ENCODE data around the gene NWD2. TPM values are rescaled to one million over a fixed set of nuclear protein-coding genes. Genes with fewer than 3 reads are reported as not detected.
"Not testable (repeated sequence)": the region's sequence is repeated elsewhere in the genome, so short reads cannot be mapped to it uniquely, and the experiment has no call there.

The NWD2 gene
- polyA plus RNA-seq, 1 donor (not counting 4 experiments of a cell fraction or from before 2014, with no cell fraction given) = 0.10 TPM

GRCh38 chr4:37489697-37490096, 245.2 kb downstream of the NWD2 start:
- Histone ChIP-seq H3K9me1 (ENCODE audit: control insufficient read depth, extremely low read depth, insufficient read depth, low read length) (no peaks in the 10 kb centered on the region), H3K4me2 (ENCODE audit: control insufficient read depth, extremely low read depth, insufficient read depth, low read depth, low read length) (no peak overlapping the region), H3K9me3 (ENCODE audit: control insufficient read depth, low read depth, low read length) (no peaks in the 10 kb centered on the region), H3K79me2 (ENCODE audit: control insufficient read depth, insufficient read depth, low read length) (no peaks in the 10 kb centered on the region), H3K4me1 (ENCODE audit: control insufficient read depth, extremely low read depth, insufficient read depth, low read length) (no peaks in the 10 kb centered on the region), H3K36me3 (ENCODE audit: control insufficient read depth in 2 of 2, extremely low read depth in 1 of 2, insufficient read depth in 2 of 2, low read length in 2 of 2) (no peaks in the 10 kb centered on the region), H3K9ac (ENCODE audit: control insufficient read depth, extremely low read depth, insufficient read depth, low read length) (no peak overlapping the region), H3K4me3 (ENCODE audit: control insufficient read depth in 2 of 3, extremely low read depth in 1 of 3, insufficient read depth in 2 of 3, low read depth in 1 of 3, low read length in 3 of 3) (no peak overlapping the region), H3K27ac (ENCODE audit: control insufficient read depth, insufficient read depth, low read length) (no peak overlapping the region), H2AFZ (ENCODE audit: control insufficient read depth, low read length) (no peak overlapping the region), H4K20me1 (ENCODE audit: control insufficient read depth, extremely low read depth, insufficient read depth, low read length) (no peaks in the 10 kb centered on the region), H3K27me3 (ENCODE audit: control insufficient read depth, extremely low read depth, insufficient read depth, low read length) (no peaks in the 10 kb centered on the region)
- dilution Hi-C loops (cut with MboI; ENCODE audit: extremely low pct_ligation_motif_present, low sequenced_read_pairs) = no loop called here
- FAIRE-seq = no peak
- TF ChIP-seq CTCF (optimal IDR thresholded peaks at IDR 0.05 in 1 of 3, IDR thresholded peaks at IDR 0.05 in 1 of 3, conservative IDR thresholded peaks at IDR 0.05 in 1 of 3; ENCODE audit: extremely low read depth in 1 of 3, insufficient read depth in 2 of 3, low read length in 3 of 3) (no peak), EZH2 (IDR thresholded peaks at IDR 0.05; ENCODE audit: low read length) (no peak)
- no peak for DNase-seq (ENCODE audit: low read depth, low spot score)

GRCh38 chr4:37490391-37491347, 246.1 kb downstream of the NWD2 start:
- no peak overlapping the region for H3K4me3 ChIP-seq (ENCODE audit: control insufficient read depth in 2 of 3, extremely low read depth in 1 of 3, insufficient read depth in 2 of 3, low read depth in 1 of 3, low read length in 3 of 3)
- no peak overlapping the region for H3K9ac ChIP-seq (ENCODE audit: control insufficient read depth, extremely low read depth, insufficient read depth, low read length)
- H3K4me1 ChIP-seq (ENCODE audit: control insufficient read depth, extremely low read depth, insufficient read depth, low read length) = no peaks in the 10 kb centered on the region
- TF ChIP-seq CTCF (optimal IDR thresholded peaks at IDR 0.05 in 1 of 3, IDR thresholded peaks at IDR 0.05 in 1 of 3, conservative IDR thresholded peaks at IDR 0.05 in 1 of 3; ENCODE audit: extremely low read depth in 1 of 3, insufficient read depth in 2 of 3, low read length in 3 of 3) = no peak
- no peak overlapping the region for H3K4me2 ChIP-seq (ENCODE audit: control insufficient read depth, extremely low read depth, insufficient read depth, low read depth, low read length)
- H3K9me3 ChIP-seq (ENCODE audit: control insufficient read depth, low read depth, low read length) = no peaks in the 10 kb centered on the region
- no peaks in the 10 kb centered on the region for H3K9me1 ChIP-seq (ENCODE audit: control insufficient read depth, extremely low read depth, insufficient read depth, low read length)
- FAIRE-seq = no peak
- no peaks in the 10 kb centered on the region for H4K20me1 ChIP-seq (ENCODE audit: control insufficient read depth, extremely low read depth, insufficient read depth, low read length)
- no peak for DNase-seq (ENCODE audit: low read depth, low spot score)
- H3K27ac ChIP-seq (ENCODE audit: control insufficient read depth, insufficient read depth, low read length) = no peak overlapping the region
- H3K79me2 ChIP-seq (ENCODE audit: control insufficient read depth, insufficient read depth, low read length) = no peaks in the 10 kb centered on the region
- dilution Hi-C loops (cut with MboI; ENCODE audit: extremely low pct_ligation_motif_present, low sequenced_read_pairs) = no loop called here
- no peak overlapping the region for H2AFZ ChIP-seq (ENCODE audit: control insufficient read depth, low read length)
- H3K36me3 ChIP-seq (ENCODE audit: control insufficient read depth in 2 of 2, extremely low read depth in 1 of 2, insufficient read depth in 2 of 2, low read length in 2 of 2) = no peaks in the 10 kb centered on the region
- no peaks in the 10 kb centered on the region for H3K27me3 ChIP-seq (ENCODE audit: control insufficient read depth, extremely low read depth, insufficient read depth, low read length)

GRCh38 chr4:37495353-37495752, 250.8 kb downstream of the NWD2 start:
- dilution Hi-C loops (cut with MboI; ENCODE audit: extremely low pct_ligation_motif_present, low sequenced_read_pairs); FAIRE-seq; H3K79me2 ChIP-seq (ENCODE audit: control insufficient read depth, insufficient read depth, low read length); H3K27ac ChIP-seq (ENCODE audit: control insufficient read depth, insufficient read depth, low read length); H3K9me3 ChIP-seq (ENCODE audit: control insufficient read depth, low read depth, low read length); H3K9ac ChIP-seq (ENCODE audit: control insufficient read depth, extremely low read depth, insufficient read depth, low read length); H3K27me3 ChIP-seq (ENCODE audit: control insufficient read depth, extremely low read depth, insufficient read depth, low read length); H3K4me3 ChIP-seq (ENCODE audit: control insufficient read depth in 2 of 3, extremely low read depth in 1 of 3, insufficient read depth in 2 of 3, low read depth in 1 of 3, low read length in 3 of 3); H3K36me3 ChIP-seq (ENCODE audit: control insufficient read depth in 2 of 2, extremely low read depth in 1 of 2, insufficient read depth in 2 of 2, low read length in 2 of 2); H3K4me1 ChIP-seq (ENCODE audit: control insufficient read depth, extremely low read depth, insufficient read depth, low read length); H2AFZ ChIP-seq (ENCODE audit: control insufficient read depth, low read length); DNase-seq (ENCODE audit: low read depth, low spot score); H3K4me2 ChIP-seq (ENCODE audit: control insufficient read depth, extremely low read depth, insufficient read depth, low read depth, low read length); H3K9me1 ChIP-seq (ENCODE audit: control insufficient read depth, extremely low read depth, insufficient read depth, low read length); H4K20me1 ChIP-seq (ENCODE audit: control insufficient read depth, extremely low read depth, insufficient read depth, low read length): not testable (repeated sequence)

Measured in keratinocyte (primary cell).